Medulla oblongata (tissue), 1 donor: ENCODE results near the gene MACF1.
"Not testable (repeated sequence)": the region's sequence is repeated elsewhere in the genome, so short reads cannot be mapped to it uniquely, and the experiment has no call there.

Experiments
- DNase-seq: peaks from one replicate; pipeline ENCODE4 v3.0.0-alpha.2; 2015; ENCODE audit errors: extremely low spot score

Gene MACF1

DNA sequence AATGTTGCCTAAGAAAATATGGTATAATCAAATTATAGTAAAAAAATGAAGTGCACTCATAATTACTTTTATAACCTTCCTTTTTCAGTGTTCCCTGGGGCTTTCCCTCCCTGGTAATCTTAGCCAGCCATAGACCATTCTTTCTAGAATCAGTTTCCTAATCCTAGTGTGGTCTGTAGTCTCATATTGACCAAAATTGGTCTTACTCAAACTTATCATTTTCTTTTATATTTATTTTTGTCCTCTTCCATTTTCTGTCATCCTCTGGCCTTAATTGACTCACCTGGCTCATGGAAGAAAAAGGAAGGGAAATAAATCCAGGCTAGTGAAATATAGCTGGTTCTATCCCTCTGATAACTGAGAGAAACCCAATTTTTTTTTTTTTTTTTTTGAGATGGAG is 216.0 kb downstream of the MACF1 start:
- no peak for DNase-seq

DNA sequence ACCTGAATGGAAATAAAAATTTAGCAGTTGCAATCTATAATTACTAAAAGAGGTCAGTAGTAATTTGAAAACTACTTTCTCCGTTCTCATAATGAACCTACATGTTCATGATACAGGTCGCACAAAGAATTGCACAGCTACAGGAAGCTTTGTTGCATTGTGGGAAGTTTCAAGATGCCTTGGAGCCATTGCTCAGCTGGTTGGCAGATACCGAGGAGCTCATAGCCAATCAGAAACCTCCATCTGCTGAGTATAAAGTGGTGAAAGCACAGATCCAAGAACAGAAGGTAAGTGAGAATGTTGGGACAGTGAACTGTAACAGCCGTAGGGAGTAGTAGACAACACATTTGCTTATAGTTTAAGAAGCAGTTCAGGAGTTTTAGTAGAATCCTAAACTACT is 218.1 kb downstream of the MACF1 start:
- no peak for DNase-seq

DNA sequence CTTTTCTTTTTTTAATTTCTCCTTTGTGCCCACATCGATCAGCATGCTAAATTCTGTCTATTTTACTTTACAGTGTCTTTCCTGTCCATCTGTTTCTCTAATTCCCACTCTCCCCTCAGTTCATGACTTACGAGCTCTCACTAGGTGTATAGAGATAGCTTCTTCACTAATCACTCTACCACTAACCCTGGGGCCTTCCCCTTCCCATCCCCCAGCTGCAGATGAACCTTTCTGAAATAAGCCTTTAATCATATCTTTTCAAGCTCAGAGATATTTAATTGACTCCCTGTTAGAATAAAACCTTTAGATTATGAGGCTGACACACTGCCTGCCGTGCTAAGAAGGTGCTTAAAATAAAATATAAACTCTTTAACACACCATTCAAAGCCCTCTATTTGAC is 220.7 kb downstream of the MACF1 start:
- no peak for DNase-seq

DNA sequence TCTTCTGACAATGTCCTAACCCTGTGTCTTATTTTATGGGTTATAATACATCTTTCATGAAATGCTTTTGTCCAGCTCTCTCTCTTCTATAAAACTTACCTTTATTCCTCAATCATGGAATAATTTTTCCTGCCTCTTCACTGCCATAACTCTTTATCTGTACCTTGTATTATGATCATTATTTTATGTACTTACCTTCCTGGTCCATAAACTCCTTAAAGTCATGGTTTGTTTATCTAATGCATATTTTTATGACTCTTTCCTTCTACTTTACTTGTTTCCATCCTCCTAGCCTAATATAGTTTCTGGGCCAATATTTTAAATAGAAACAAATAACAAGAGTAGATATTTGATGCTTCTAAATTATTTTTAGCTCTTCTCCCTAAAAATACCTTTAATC is 221.1 kb downstream of the MACF1 start:
- DNase-seq: no peak

DNA sequence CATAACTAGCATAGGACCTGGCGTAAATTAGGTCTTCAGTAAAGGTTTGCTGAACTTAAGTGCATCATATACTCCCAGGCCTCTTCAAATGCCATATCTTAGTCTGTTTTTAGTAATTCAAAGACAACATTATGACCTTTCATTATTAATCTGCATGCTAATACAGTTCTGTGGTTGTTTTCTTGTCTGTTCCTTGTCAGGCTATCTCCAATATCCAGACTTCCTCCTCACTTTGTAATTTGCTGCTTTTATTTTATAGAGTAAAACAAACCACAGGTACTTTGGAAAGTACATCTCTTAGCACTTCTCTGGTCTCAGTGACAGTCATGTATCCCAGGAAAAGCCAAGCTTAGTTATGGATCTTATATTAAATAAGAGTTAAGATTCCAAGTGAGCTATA is 221.9 kb downstream of the MACF1 start:
- no peak for DNase-seq

DNA sequence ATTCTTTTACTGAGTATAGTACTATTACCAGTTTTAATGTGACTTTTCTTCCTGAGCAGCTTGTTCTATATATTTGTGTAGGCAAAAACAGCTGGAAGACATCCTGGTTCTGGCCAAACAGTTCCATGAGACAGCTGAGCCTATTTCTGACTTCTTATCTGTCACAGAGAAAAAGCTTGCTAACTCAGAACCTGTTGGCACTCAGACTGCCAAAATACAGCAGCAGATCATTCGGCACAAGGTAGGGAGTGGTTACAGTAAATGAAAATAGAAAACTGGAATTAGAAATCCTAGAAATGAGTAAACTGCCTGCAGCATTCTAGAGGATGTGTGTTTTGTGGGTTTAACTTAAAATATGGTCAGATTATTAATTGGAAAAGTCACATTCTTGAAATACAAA is 222.9 kb downstream of the MACF1 start:
- DNase-seq: no peak

DNA sequence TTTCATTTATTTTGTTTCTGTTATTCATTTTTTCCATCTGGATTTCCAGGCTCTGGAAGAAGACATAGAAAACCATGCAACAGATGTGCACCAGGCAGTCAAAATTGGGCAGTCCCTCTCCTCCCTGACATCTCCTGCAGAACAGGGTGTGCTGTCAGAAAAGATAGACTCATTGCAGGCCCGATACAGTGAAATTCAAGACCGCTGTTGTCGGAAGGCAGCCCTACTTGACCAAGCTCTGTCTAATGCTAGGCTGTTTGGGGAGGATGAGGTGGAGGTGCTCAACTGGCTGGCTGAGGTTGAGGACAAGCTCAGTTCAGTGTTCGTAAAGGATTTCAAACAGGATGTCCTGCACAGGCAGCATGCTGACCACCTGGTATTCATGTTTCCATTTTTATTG is 223.4 kb downstream of the MACF1 start:
- DNase-seq: no peak

DNA sequence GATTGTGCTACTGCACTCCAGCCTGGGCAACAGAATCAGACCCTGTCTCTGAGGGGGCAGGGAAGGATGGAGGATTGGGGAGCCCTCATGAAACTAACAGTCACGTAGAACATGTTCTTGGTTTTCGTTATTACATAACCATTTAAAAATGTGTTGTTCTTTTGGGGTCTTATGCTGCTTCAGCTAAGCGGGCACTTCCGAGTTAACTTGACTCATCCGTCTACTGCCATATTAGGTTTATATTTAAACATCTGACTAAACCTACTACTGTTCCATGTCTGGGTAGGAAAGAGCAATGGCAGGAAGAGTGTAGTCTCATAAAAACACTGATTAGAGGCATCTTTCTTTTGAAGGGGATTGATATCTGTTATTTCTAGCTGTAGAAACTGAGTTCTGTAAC is 227.4 kb downstream of the MACF1 start:
- DNase-seq: no peak

DNA sequence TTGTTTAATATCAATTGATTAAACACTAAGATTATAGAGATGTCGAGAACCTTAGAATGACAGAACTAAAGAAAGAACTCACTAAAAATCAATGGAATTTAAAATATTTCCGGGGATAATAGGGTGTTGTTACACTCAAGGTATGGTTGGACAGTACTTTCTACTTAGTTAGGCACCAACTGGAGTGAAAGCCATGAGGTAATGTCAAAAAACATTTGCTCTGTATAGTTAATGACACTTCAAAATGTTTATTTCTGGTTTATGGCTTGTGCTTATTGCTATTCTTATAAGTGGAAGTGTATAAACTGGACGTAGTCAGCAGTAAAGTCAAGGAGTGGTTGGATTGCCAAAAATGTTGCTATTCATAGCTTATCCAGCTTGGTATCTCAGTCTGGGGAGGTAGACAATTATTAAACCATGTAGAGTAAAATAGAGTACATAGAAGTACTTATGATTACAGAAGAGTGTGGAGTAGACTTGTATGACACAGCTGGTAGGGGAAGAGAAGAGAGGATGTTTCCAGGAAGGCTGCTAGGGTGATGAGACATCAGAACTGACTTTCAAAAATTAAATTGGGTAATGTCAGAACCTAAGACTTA is 230.4 kb downstream of the MACF1 start:
- no peak for DNase-seq

DNA sequence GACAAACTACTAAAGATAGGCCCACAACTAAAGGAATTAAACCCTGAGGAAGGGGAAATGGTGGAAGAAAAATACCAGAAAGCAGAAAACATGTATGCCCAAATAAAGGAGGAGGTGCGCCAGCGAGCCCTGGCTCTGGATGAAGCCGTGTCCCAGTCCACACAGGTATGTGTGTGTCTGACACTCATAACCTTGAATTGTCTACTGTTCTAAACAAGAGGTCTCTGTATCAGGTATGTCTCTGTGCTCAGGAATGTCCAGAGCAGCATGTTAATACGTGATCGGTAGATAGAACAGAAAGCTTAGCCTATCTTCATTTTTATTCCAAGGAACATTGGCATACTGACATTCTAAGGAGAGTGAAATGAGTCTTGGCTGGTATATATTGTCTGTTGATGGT is 231.1 kb downstream of the MACF1 start:
- no peak for DNase-seq

DNA sequence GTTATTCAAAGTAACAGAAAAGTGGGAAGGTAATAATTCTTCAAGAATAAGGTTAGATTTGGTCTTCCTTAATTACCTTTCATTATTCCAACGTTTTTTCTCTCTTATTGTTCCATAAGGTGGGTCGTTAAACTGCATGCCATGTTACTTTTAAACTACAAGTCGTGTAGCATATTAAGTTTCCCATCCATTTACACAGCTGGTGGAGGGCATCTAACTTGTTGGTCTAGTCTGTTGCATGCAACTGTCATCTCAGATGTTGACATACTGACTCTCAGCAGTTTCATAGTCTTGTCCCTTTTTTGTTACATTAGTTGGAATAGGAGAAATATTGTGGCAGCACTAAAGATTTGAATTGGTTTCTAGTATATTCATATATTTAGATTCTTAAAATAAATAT is 232.3 kb downstream of the MACF1 start:
- DNase-seq: no peak

DNA sequence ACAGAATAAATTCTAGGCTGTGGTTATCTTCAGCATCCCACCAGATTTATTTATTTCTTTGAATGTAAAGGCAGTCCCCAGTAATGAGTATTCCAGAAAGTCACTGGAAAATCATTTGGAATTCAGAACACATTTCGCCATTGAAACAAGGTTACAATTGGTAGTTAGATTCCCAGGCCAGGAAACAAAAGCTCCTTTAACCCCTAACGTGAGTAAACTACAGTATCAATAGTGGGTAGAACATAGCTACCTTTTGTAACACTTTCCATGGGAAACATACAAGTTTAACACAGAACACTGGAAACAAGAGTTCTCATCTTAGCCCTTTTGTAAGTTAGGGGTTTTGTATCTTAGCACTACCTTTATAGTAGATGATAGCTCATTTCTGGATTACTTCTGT is 233.5 kb downstream of the MACF1 start:
- DNase-seq: peak; percentile 51

DNA sequence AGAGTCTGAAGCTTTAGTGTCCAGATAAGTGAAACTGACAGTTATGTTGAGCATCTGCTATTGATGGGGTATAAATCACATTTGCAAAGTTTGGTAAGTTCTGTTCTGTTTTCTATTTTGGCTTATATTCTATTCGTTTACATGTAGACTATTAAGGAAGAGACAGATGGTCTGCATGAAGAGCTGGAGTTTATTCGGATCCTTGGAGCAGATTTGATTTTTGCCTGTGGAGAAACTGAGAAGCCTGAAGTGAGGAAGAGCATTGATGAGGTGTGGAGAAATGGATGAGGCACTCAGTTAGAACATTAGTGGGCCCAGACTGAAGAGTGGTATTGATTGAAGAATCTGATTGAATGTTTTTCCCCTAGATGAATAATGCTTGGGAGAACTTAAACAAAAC is 236.4 kb downstream of the MACF1 start:
- no peak for DNase-seq

DNA sequence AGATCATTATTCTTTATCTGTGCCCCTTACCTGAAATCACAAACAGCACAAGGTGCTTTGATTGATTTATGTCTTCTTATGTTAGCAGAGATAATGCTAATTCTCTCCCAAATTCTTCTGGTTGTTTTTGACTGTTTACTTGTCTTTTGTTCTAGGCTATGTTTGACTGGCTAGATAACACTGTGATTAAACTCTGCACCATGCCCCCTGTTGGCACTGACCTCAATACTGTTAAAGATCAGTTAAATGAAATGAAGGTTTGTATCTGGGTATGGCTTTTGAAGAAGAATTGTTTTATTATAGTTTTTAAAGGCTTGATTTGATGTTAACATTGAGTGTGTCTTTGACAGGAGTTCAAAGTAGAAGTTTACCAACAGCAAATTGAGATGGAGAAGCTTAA is 237.3 kb downstream of the MACF1 start:
- no peak for DNase-seq

DNA sequence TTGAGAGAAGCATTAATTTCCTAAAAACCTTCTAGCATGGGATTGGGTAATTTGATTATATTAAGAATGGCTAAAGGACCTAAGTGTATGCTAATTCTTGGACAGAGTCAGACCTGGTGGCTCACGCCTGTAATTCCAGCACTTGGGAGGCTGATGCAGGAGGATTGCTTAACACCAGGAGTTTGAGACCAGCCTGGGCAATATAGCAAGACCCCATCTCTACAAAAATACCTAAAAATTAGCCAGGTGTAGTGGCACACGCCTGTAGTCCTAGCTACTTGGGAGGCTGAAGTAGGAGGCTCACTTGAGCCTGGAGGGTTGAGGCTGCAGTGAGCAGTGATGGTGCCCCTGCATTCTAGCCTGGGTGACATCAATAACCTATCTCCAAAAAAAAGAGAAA is 241.1 kb downstream of the MACF1 start:
- DNase-seq: no peak

DNA sequence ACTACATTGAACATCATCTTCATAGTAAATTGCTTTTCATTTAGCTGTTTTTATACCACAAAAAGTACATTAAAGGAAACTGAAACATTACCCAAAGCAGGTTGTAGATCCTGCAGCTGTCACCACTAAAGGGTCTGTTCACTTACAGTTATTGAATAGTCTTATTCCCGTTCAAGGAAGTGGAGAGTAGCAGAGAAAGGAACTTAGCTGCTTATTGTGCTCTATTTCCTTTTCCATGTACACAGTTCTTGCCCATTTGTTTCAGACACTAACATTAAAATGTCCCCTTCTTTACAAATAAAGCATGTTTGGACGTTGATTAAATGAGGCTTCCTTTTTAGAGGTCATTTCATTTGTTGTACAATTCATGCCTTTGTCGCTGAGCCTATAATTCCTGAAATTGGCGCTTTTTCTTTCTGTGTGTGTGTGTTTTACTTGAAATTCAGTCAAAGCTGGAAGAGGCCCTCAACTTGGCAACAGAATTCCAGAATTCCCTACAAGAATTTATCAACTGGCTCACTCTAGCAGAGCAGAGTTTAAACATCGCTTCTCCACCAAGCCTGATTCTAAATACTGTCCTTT is 242.6 kb downstream of the MACF1 start:
- peak; percentile 42 for DNase-seq

DNA sequence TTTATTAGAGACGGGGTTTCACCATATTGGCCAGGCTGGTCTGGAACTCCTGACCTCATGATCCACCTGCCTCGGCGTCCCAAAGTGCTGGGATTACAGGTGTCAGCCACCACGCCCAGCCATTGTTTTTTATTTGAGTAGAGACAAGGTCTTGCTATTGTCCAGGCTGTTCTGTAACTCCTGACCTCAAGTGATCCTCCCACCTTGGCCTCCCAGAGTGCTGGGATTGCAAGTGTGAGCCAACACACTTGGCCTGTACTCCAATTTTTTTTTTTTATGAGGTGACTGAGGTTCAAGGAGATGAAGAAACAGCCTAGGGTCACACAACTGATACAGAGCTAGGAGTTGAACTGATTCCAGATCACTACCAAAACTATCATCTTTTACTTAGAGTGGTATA is 245.5 kb downstream of the MACF1 start:
- not testable (repeated sequence) for DNase-seq

DNA sequence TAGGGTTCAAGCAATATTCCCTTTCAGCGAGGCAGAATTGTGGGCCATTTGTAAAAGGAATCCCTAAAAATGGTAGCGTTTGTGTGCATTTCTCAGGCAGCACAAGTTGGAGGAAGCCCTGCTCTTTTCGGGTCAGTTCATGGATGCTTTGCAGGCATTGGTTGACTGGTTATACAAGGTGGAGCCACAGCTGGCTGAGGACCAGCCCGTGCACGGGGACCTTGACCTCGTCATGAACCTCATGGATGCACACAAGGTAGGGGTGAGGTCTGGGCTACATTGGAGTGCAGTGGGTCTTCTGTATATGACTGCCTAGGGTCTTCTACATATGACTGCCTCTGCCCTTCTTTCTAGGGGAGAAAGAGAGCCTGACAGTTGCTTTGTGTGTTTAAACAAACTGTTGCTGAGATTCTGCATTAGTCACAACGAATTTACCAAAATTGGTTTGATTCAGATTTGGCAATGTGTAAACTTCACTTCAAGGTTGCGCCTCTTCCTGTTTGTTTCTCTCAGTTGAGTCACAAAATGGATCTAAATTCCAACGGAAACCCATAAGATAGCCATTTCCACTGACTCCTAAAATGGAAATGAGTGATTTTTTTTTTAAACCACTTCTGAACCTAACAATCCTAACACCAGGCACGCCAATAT is 246.6 kb downstream of the MACF1 start:
- DNase-seq: no peak

DNA sequence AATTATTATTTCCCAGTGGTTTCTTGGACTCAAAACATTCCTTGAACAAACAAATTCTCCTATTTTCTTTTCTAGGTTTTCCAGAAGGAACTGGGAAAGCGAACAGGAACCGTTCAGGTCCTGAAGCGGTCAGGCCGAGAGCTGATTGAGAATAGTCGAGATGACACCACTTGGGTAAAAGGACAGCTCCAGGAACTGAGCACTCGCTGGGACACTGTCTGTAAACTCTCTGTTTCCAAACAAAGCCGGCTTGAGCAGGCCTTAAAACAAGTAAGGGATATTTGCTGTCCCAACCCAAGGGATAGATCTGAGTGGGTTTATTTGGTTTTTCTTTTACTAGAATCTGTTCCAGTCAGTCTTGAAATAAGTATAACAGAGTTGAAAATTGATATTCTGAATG is 247.6 kb downstream of the MACF1 start:
- DNase-seq: peak; percentile 66

DNA sequence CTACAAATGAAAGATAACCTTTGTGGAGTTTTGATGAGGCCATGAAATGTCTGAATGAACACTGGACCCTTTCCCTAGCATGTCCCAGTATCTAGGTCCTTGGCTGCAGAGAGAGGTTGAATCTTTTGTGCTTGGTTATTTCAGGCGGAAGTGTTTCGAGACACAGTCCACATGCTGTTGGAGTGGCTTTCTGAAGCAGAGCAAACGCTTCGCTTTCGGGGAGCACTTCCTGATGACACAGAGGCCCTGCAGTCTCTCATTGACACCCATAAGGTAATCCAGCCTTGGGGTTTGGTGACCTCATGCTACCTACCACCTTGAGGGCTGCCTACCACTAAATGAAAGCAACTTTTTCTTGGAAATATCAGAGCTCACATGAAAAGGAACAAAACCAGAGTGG is 248.0 kb downstream of the MACF1 start:
- peak; percentile 21 for DNase-seq

DNA sequence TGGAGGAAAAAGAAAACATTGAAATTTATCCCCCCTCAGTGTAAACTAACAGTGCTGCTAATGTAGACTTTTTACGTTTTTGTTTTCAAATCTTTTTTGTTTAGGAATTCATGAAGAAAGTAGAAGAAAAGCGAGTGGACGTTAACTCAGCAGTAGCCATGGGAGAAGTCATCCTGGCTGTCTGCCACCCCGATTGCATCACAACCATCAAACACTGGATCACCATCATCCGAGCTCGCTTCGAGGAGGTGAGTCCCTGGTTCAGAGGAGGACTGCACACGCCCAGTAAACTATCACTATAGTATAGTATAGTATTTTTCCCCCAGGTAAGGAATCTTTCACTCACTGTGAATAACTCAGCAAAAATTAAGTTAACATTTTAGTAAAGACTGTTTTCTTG is 249.1 kb downstream of the MACF1 start:
- no peak for DNase-seq

DNA sequence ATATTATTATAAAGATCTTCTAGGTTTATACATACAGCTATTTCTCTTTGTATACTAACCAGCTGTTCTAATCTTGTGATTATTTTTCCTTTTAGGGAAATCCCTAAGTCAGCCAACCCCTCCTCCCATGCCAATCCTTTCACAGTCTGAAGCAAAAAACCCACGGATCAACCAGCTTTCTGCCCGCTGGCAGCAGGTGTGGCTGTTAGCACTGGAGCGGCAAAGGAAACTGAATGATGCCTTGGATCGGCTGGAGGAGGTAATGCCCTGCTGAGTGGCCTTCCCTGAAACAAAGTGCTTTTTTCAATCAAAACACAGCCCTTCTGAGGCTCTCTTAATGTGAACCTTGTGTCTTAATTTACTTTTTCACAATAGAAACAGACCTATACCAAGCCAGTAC is 254.5 kb downstream of the MACF1 start:
- DNase-seq: no peak

DNA sequence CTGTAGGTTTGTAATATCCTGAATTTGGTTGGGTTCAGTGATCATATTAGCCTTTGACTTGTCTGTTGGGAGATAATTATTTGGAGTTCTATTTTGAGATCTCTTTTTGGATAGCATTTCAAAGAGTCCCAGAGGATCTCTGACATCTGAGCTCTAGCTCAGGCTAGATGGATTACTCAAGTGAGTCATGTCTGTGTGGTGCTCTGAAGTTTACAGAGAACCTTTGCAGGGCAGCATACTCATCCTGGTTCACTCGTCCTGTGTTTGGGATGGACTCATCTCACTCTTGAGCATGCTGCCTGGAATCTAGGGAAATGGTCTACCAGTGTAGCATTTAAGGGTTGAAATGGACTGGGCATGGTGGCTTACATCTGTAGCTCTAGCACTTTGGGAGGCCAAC is 257.6 kb downstream of the MACF1 start:
- no peak for DNase-seq
